Measurements from ENCODE around the gene PNRC1.

The PNRC1 gene

GRCh38 chr6:89098461-89098860, 17.9 kb downstream of the PNRC1 start:
- DNase-seq (ENCODE audit: low read depth in 1 of 2, low spot score in 1 of 2) = no peak
- Histone ChIP-seq H3K27me3 (ENCODE audit: insufficient read depth, poor library complexity, severe bottlenecking) (no peaks in the 10 kb centered on the region), H3K27ac (replicated peaks) (no peak overlapping the region), H3K4me3 (replicated peaks; ENCODE audit: insufficient read depth, low read length) (no peak overlapping the region)
- TF ChIP-seq GABPA (IDR thresholded peaks at IDR 0.05; ENCODE audit: low read depth) = no peak
- TF ChIP-seq, protein P1, sequence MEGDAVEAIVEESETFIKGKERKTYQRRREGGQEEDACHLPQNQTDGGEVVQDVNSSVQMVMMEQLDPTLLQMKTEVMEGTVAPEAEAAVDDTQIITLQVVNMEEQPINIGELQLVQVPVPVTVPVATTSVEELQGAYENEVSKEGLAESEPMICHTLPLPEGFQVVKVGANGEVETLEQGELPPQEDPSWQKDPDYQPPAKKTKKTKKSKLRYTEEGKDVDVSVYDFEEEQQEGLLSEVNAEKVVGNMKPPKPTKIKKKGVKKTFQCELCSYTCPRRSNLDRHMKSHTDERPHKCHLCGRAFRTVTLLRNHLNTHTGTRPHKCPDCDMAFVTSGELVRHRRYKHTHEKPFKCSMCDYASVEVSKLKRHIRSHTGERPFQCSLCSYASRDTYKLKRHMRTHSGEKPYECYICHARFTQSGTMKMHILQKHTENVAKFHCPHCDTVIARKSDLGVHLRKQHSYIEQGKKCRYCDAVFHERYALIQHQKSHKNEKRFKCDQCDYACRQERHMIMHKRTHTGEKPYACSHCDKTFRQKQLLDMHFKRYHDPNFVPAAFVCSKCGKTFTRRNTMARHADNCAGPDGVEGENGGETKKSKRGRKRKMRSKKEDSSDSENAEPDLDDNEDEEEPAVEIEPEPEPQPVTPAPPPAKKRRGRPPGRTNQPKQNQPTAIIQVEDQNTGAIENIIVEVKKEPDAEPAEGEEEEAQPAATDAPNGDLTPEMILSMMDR (IDR thresholded peaks at IDR 0.05; ENCODE audit: insufficient read depth, low read length) = no peak
- no peak for TF ChIP-seq POLR2AphosphoS5 (IDR thresholded peaks at IDR 0.05; ENCODE audit: low read depth)
- TF ChIP-seq, protein P2, sequence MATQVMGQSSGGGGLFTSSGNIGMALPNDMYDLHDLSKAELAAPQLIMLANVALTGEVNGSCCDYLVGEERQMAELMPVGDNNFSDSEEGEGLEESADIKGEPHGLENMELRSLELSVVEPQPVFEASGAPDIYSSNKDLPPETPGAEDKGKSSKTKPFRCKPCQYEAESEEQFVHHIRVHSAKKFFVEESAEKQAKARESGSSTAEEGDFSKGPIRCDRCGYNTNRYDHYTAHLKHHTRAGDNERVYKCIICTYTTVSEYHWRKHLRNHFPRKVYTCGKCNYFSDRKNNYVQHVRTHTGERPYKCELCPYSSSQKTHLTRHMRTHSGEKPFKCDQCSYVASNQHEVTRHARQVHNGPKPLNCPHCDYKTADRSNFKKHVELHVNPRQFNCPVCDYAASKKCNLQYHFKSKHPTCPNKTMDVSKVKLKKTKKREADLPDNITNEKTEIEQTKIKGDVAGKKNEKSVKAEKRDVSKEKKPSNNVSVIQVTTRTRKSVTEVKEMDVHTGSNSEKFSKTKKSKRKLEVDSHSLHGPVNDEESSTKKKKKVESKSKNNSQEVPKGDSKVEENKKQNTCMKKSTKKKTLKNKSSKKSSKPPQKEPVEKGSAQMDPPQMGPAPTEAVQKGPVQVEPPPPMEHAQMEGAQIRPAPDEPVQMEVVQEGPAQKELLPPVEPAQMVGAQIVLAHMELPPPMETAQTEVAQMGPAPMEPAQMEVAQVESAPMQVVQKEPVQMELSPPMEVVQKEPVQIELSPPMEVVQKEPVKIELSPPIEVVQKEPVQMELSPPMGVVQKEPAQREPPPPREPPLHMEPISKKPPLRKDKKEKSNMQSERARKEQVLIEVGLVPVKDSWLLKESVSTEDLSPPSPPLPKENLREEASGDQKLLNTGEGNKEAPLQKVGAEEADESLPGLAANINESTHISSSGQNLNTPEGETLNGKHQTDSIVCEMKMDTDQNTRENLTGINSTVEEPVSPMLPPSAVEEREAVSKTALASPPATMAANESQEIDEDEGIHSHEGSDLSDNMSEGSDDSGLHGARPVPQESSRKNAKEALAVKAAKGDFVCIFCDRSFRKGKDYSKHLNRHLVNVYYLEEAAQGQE (IDR thresholded peaks at IDR 0.05; ENCODE audit: insufficient replicate concordance, low read depth) = no peak
- TF ChIP-seq SPI1 (IDR thresholded peaks at IDR 0.05; ENCODE audit: borderline replicate concordance, low read depth) = no peak

GRCh38 chr6:89100114-89100513, 19.6 kb downstream of the PNRC1 start:
- DNase-seq (ENCODE audit: low read depth in 1 of 2, low spot score in 1 of 2) = no peak
- TF ChIP-seq POLR2AphosphoS5 (IDR thresholded peaks at IDR 0.05; ENCODE audit: low read depth) = no peak
- no peak for TF ChIP-seq GABPA (IDR thresholded peaks at IDR 0.05; ENCODE audit: low read depth)
- TF ChIP-seq, protein P1 (IDR thresholded peaks at IDR 0.05; ENCODE audit: insufficient read depth, low read length) = no peak
- no peak for TF ChIP-seq SPI1 (IDR thresholded peaks at IDR 0.05; ENCODE audit: borderline replicate concordance, low read depth)
- TF ChIP-seq, protein P2 (IDR thresholded peaks at IDR 0.05; ENCODE audit: insufficient replicate concordance, low read depth) = no peak
- H3K27me3 ChIP-seq (ENCODE audit: insufficient read depth, poor library complexity, severe bottlenecking) = no peaks in the 10 kb centered on the region
- H3K4me3 ChIP-seq (replicated peaks; ENCODE audit: insufficient read depth, low read length) = no peak overlapping the region
- H3K27ac ChIP-seq (replicated peaks) = no peak overlapping the region

DNA sequence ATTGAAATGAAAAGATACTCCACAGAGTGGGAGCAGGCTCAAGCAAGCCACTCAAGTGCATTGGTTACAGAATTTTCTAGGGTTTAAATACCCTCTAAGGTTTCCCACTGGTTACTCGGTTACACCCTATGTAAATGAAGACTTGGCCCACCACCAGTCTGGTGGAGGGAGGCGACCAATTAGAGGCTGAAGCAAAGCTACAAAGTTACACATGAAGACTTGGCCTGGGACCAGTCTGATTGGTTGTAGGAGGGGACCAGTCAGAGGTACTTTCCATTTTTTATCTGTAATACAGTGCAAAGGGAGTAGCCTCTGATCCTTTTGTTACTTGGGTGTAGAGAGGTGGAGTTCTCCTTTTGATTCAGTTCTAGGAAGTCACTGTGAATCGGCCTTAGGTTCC, 29.7 kb downstream of the PNRC1 start:
- no peak for TF ChIP-seq GABPA (IDR thresholded peaks at IDR 0.05; ENCODE audit: low read depth)
- no peak for TF ChIP-seq SPI1 (IDR thresholded peaks at IDR 0.05; ENCODE audit: borderline replicate concordance, low read depth)
- TF ChIP-seq, protein P2 (IDR thresholded peaks at IDR 0.05; ENCODE audit: insufficient replicate concordance, low read depth) = no peak
- TF ChIP-seq POLR2AphosphoS5 (IDR thresholded peaks at IDR 0.05; ENCODE audit: low read depth) = no peak
- TF ChIP-seq, protein P1 (IDR thresholded peaks at IDR 0.05; ENCODE audit: insufficient read depth, low read length) = no peak
- DNase-seq (ENCODE audit: low read depth in 1 of 2, low spot score in 1 of 2) = no peak
- H3K27me3 ChIP-seq (ENCODE audit: insufficient read depth, poor library complexity, severe bottlenecking) = no peaks in the 10 kb centered on the region
- no peak overlapping the region for H3K4me3 ChIP-seq (replicated peaks; ENCODE audit: insufficient read depth, low read length)
- H3K27ac ChIP-seq (replicated peaks) = no peak overlapping the region

Measured in HL-60 (cell line).